K562 (cell line): ENCODE data around the gene HS3ST3A1. TPM values are rescaled to one million over a fixed set of nuclear protein-coding genes. Genes with fewer than 3 reads are reported as not detected.

Experiments used
- ATF1 ChIP-seq, 2 experiments: fragments of 450-650 bp in 1 of 2; IDR thresholded peaks; 2 replicates each; pipeline ENCODE4 v1.6.1; 2016; ENCODE audit warnings: missing compliant biosample characterization in 1 of 2, missing genetic modification characterization in 1 of 2
- ATF7 ChIP-seq: fragments of 450-650 bp; IDR thresholded peaks from 2 replicates; pipeline ENCODE4 v1.7.1; 2014; ENCODE audit warnings: mild to moderate bottlenecking, moderate library complexity
- BRD9 ChIP-seq: fragments of 450-650 bp; IDR thresholded peaks from 2 replicates; pipeline ENCODE4 v1.6.1; 2018; ENCODE audit warnings: low read depth; ENCODE audit not compliant: partially characterized antibody
- CBFA2T2 ChIP-seq: fragments of 450-650 bp; conservative IDR thresholded peaks from 2 replicates; pipeline ENCODE4 v1.6.1; 2017; ENCODE audit warnings: mild to moderate bottlenecking
- CEBPB ChIP-seq: fragments of 450-650 bp; IDR thresholded peaks from 2 replicates; pipeline ENCODE4 v1.6.1; 2016; ENCODE audit warnings: missing genetic modification characterization, missing compliant biosample characterization
- CGGBP1 ChIP-seq: fragments of 250-450 bp; sonication (Bioruptor Pico); IDR thresholded peaks from 2 replicates; pipeline ENCODE4 v1.9.0; 2021; ENCODE audit warnings: mild to moderate bottlenecking
- ILF3 ChIP-seq: fragments of 450-650 bp; IDR thresholded peaks from 2 replicates; pipeline ENCODE4 v1.6.1; 2018; ENCODE audit warnings: antibody characterized with exemption, mild to moderate bottlenecking, moderate library complexity, borderline replicate concordance
- KLF16 ChIP-seq: IDR thresholded peaks from 2 replicates; pipeline ENCODE4 v1.6.1; 2016; ENCODE audit warnings: antibody characterized with exemption
- LCOR ChIP-seq: sonication (generic); formaldehyde crosslinking; IDR thresholded peaks from 2 replicates; pipeline ENCODE4 v1.8.0; 2022; ENCODE audit warnings: mild to moderate bottlenecking, missing genetic modification reagents
- MAFK ChIP-seq: IDR thresholded peaks from 2 replicates; pipeline ENCODE4 v1.6.1; 2011; ENCODE audit warnings: low read length, improper control_type of control experiment
- NCOA4 ChIP-seq: fragments of 450-650 bp; IDR thresholded peaks from 2 replicates; pipeline ENCODE4 v1.6.1; 2018; ENCODE audit warnings: mild to moderate bottlenecking; ENCODE audit not compliant: partially characterized antibody
- NFRKB ChIP-seq: fragments of 450-650 bp; IDR thresholded peaks from 2 replicates; pipeline ENCODE4 v1.6.1; 2016; ENCODE audit warnings: low read depth
- PATZ1 ChIP-seq: fragments of 250-450 bp; sonication (Bioruptor Pico); IDR thresholded peaks from 2 replicates; pipeline ENCODE4 v1.5.0; 2020; ENCODE audit warnings: mild to moderate bottlenecking, borderline replicate concordance
- PHF21A ChIP-seq: fragments of 450-650 bp; IDR thresholded peaks from 2 replicates; pipeline ENCODE4 v1.6.1; 2017; ENCODE audit warnings: low read depth, borderline replicate concordance
- RCOR1 ChIP-seq, 2 experiments: IDR thresholded peaks; 2 replicates each; pipeline ENCODE4 v1.6.1; 2012; ENCODE audit warnings: low read depth in 2 of 2, low read length in 2 of 2, borderline replicate concordance in 1 of 2, improper control_type of control experiment in 1 of 2
- SAFB2 ChIP-seq: fragments of 200-400 bp; formaldehyde crosslinking; IDR thresholded peaks from 2 replicates; pipeline ENCODE4 v1.6.1; 2018; ENCODE audit warnings: borderline replicate concordance, low read length, low read depth, moderate library complexity; ENCODE audit not compliant: severe bottlenecking
- SMARCA4 ChIP-seq: fragments of 450-650 bp; IDR thresholded peaks from 2 replicates; pipeline ENCODE4 v1.6.1; 2016
- TAF7 ChIP-seq: fragments of 450-650 bp; IDR thresholded peaks from 2 replicates; pipeline ENCODE4 v1.6.1; 2016; ENCODE audit warnings: missing genetic modification characterization, missing compliant biosample characterization
- TBP ChIP-seq: optimal IDR thresholded peaks from 2 replicates; pipeline ENCODE3; 2011; ENCODE audit warnings: low read depth, low read length, improper control_type of control experiment
- UBTF ChIP-seq, 2 experiments: IDR thresholded peaks; 2 replicates each; pipeline ENCODE4 v1.6.1; 2012; ENCODE audit warnings: improper control_type of control experiment in 2 of 2, low read depth in 2 of 2, low read length in 2 of 2, borderline replicate concordance in 1 of 2
- ZBTB9 ChIP-seq: fragments of 450-650 bp; formaldehyde crosslinking; IDR thresholded peaks from 2 replicates; pipeline ENCODE4 v1.4.0; 2020; ENCODE audit warnings: mild to moderate bottlenecking, moderate library complexity
- ZNF232 ChIP-seq: sonication (generic); formaldehyde crosslinking; IDR thresholded peaks from 2 replicates; pipeline ENCODE4 v1.8.0; 2022; ENCODE audit warnings: mild to moderate bottlenecking, missing genetic modification reagents
- ZNF445 ChIP-seq: fragments of 250-450 bp; sonication (Bioruptor Pico); IDR thresholded peaks from 2 replicates; pipeline ENCODE4 v1.4.0; 2020; ENCODE audit warnings: low read depth, mild to moderate bottlenecking, moderate library complexity
- ZNF75A ChIP-seq: fragments of 450-650 bp; formaldehyde crosslinking; IDR thresholded peaks from 2 replicates; pipeline ENCODE4 v1.4.0; 2020; ENCODE audit warnings: mild to moderate bottlenecking
- ZNF785 ChIP-seq: fragments of 250-450 bp; sonication (Bioruptor Pico); IDR thresholded peaks from 2 replicates; pipeline ENCODE4 v1.4.0; 2020; ENCODE audit warnings: mild to moderate bottlenecking
- polyA plus RNA-seq, 8 experiments: library from polyadenylated mRNA; depleted of rRNA in 4 of 8; stranded (reverse) in 5 of 8; unstranded in 3 of 8; fragments of >200 nt; fragmentation: Nextera tagmentation in 2 of 8; fragmentation: Illumina TruSeq in 1 of 8; extraction: Ambion mirVana in 2 of 8; extraction: Trizol in 1 of 8; gene quantifications; 2 replicates each; pipeline versions ENCODE4 v1.2.1 to v1.2.3, GENCODE V29; 2011 to 2014; ENCODE audit warnings: inconsistent platforms in 1 of 8, missing spikeins in 1 of 8
- total RNA-seq, 7 experiments: library from RNA; depleted of rRNA in 6 of 7; stranded (reverse); fragments of >200 nt in 6 of 7; fragmentation: Illumina TruSeq in 2 of 7; extraction: Trizol in 2 of 7; gene quantifications; 2 replicates each; pipeline versions ENCODE4 v1.2.1 to v1.2.3, GENCODE V29; 2011 to 2021; ENCODE audit warnings: low replicate concordance in 1 of 7

The HS3ST3A1 gene
- total and polyA plus RNA-seq, 9 of the 15 experiments (the other 6 are each of a cell fraction or from before 2014, with no cell fraction given) = 0.25 to 14.8 (median 2.3) TPM

GRCh38 chr17:13521784-13522183 lies 79.9 kb downstream of the HS3ST3A1 start (continued):
- TF ChIP-seq ZNF232 (CRISPR knock-in tag) (no peak), KLF16 (0 out of 2 replicates have a peak, but pooled peaks have one; percentile 34), TAF7 (tag) (no peak), ATF1 (CRISPR knock-in tag; IDR thresholded peaks at IDR 0.05) (no peak), ATF1 (tag; IDR thresholded peaks at IDR 0.05) (peak; percentile 41; the same call in 1 of the 2 replicates), TBP (no peak), RCOR1 (IDR thresholded peaks at IDR 0.05; ENCODE audit: borderline replicate concordance in 1 of 2, low read depth in 2 of 2, low read length in 2 of 2) (peak in 1 of 2 experiments; percentile 64; a peak in 1 of 4 replicates), SMARCA4 (peak; percentile 73), SAFB2 (no peak), PATZ1 (no peak), CBFA2T2 (peak; percentile 75), CGGBP1 (CRISPR knock-in tag) (no peak), ZNF785 (CRISPR knock-in tag) (no peak), ZNF75A (CRISPR knock-in tag) (no peak), PHF21A (no peak), ATF7 (no peak), ILF3 (no peak), LCOR (CRISPR knock-in tag) (peak; percentile 35; the same call in 1 of the 2 replicates), ZNF445 (no peak), MAFK (no peak), NCOA4 (no peak), ZBTB9 (CRISPR knock-in tag) (no peak), NFRKB (no peak), CEBPB (peak; percentile 31; the same call in 1 of the 2 replicates), BRD9 (no peak), UBTF (IDR thresholded peaks at IDR 0.05; ENCODE audit: borderline replicate concordance in 1 of 2, low read depth in 2 of 2, low read length in 2 of 2) (no peak)
